Measurements from ENCODE around the gene OSBPL5.

DNA sequence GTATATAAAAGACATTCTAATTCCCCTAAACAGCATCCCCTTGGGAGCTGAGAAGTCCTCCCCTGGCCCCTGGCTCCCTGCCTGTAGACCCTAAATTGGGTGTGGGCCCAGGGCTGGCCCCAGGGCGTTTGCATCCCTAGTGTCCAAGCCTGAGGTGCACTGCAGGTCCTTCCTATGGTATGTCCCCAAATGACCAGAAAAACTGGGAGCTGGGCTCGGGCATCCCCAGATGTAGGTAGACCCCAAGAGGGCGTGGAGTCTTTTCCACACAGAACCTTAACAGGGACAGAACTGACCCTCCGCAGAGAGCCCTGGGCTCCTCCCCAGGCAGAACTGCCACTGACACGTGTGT, 782 bp upstream of the OSBPL5 start:
- TF ChIP-seq CTCF (IDR thresholded peaks at IDR 0.05): no peak
- no peak for TF ChIP-seq POLR2A (IDR thresholded peaks at IDR 0.05)
- TF ChIP-seq POLR2AphosphoS5 (IDR thresholded peaks at IDR 0.05): no peak
